ENCODE data around the gene NDUFS8.

NDUFS8 gene

GRCh38 chr11:68016904-68017817 lies 13.3 kb upstream of the NDUFS8 start:
- DNase-seq (ENCODE audit: insufficient read length, low spot score) (no peak), FAIRE-seq (no peak)
- TF ChIP-seq POU2F2 (IDR thresholded peaks at IDR 0.05; ENCODE audit: low read depth, low read length): no peak
- no peak for TF ChIP-seq SPI1 (IDR thresholded peaks at IDR 0.05; ENCODE audit: low read depth, low read length)
- no peak for TF ChIP-seq PAX5 (IDR thresholded peaks at IDR 0.05; ENCODE audit: insufficient read depth, low read length, severe bottlenecking)
- no peak for TF ChIP-seq TAF1 (IDR thresholded peaks at IDR 0.05; ENCODE audit: low read depth, low read length)
- TF ChIP-seq POLR2A (IDR thresholded peaks at IDR 0.05; ENCODE audit: low read depth, low read length): no peak
- no peak for TF ChIP-seq POLR2AphosphoS5 (IDR thresholded peaks at IDR 0.05; ENCODE audit: low read depth, low read length)

GRCh38 chr11:68017980-68018729 lies 12.3 kb upstream of the NDUFS8 start:
- no peak for FAIRE-seq
- no peak for DNase-seq (ENCODE audit: insufficient read length, low spot score)
- TF ChIP-seq POU2F2 (IDR thresholded peaks at IDR 0.05; ENCODE audit: low read depth, low read length): no peak
- no peak for TF ChIP-seq TAF1 (IDR thresholded peaks at IDR 0.05; ENCODE audit: low read depth, low read length)
- no peak for TF ChIP-seq POLR2AphosphoS5 (IDR thresholded peaks at IDR 0.05; ENCODE audit: low read depth, low read length)
- TF ChIP-seq PAX5 (IDR thresholded peaks at IDR 0.05; ENCODE audit: insufficient read depth, low read length, severe bottlenecking): no peak
- no peak for TF ChIP-seq POLR2A (IDR thresholded peaks at IDR 0.05; ENCODE audit: low read depth, low read length)
- TF ChIP-seq SPI1 (IDR thresholded peaks at IDR 0.05; ENCODE audit: low read depth, low read length): no peak

DNA sequence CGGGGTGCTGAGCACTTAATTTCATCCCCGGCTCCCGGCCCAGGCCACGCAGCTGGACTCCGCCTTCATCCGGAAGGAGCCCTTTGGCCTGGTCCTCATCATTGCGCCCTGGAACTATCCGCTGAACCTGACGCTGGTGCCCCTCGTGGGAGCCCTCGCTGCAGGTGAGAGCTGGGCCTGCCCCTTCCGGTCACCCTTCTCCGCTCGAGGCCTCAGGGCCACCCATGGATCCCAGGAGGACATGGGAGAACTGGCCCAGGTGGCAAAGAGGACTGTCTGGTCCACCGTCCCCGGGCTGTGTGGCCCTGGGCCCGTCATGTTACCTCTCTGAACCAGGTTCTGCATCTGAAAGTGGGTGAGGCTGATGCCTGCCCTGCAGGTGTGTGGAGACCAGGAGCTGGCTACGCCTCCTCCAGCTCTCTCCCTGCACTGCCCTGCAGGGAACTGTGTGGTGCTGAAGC lies 11.7 kb upstream of the NDUFS8 start:
- DNase-seq (ENCODE audit: insufficient read length, low spot score) (no peak), FAIRE-seq (no peak)
- TF ChIP-seq SPI1 (IDR thresholded peaks at IDR 0.05; ENCODE audit: low read depth, low read length) (no peak), POLR2AphosphoS5 (IDR thresholded peaks at IDR 0.05; ENCODE audit: low read depth, low read length) (no peak), TAF1 (IDR thresholded peaks at IDR 0.05; ENCODE audit: low read depth, low read length) (no peak)

DNA sequence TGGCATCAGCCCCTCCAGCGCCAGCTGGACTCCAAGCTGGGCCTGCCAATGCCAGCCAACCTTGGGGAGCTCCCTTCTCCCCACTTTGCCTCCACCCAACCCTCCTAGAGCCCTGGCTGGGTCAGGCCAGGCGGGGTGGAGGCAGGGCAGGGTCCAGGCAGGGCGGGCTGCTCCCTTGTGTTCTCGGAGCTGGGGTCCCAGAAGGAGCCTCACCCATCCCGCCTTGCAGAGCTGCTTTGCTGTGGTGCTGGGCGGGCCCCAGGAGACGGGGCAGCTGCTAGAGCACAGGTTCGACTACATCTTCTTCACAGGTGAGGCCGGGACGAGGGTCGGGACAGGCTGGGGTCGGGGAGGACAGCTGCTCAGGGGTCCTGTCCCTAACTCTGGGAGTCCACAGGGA lies 11.0 kb upstream of the NDUFS8 start:
- TF ChIP-seq POLR2AphosphoS5 (IDR thresholded peaks at IDR 0.05; ENCODE audit: low read depth, low read length) (no peak), SPI1 (IDR thresholded peaks at IDR 0.05; ENCODE audit: low read depth, low read length) (no peak), TAF1 (IDR thresholded peaks at IDR 0.05; ENCODE audit: low read depth, low read length) (no peak), POLR2A (IDR thresholded peaks at IDR 0.05; ENCODE audit: low read depth, low read length) (no peak), POU2F2 (IDR thresholded peaks at IDR 0.05; ENCODE audit: low read depth, low read length) (no peak), PAX5 (IDR thresholded peaks at IDR 0.05; ENCODE audit: insufficient read depth, low read length, severe bottlenecking) (no peak)
- DNase-seq (ENCODE audit: insufficient read length, low spot score) (no peak), FAIRE-seq (no peak)

- DNase-seq (ENCODE audit: insufficient read length, low spot score): no peak
Observed at GRCh38 chr11:68020575-68020974, 9.9 kb upstream of the NDUFS8 start.

DNA sequence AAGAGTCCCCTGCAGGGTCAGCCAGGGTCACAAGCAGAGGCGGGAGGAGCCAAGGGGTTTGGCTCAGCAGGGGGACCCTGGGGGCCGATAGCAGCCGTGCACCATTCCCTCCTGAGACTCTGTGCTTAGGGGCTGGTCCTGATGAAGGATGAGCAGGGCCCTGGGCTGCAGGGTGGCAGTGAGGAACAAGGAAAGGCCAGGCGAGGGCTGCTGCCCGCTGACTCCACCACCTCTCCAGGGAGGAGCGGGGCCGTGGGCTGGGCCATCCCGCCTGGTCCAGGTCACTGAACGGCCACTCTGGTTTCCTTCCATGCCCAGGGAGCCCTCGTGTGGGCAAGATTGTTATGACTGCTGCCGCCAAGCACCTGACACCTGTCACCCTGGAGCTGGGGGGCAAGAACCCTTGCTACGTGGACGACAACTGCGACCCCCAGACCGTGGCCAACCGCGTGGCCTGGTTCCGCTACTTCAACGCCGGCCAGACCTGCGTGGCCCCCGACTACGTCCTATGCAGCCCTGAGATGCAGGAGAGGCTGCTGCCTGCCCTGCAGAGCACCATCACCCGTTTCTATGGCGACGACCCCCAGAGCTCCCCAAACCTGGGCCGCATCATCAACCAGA lies 9.2 kb upstream of the NDUFS8 start:
- TF ChIP-seq POLR2AphosphoS5 (IDR thresholded peaks at IDR 0.05; ENCODE audit: low read depth, low read length): no peak
- no peak for TF ChIP-seq POLR2A (IDR thresholded peaks at IDR 0.05; ENCODE audit: low read depth, low read length)
- FAIRE-seq (no peak), DNase-seq (ENCODE audit: insufficient read length, low spot score) (no peak)

More at GRCh38 chr11:68020575-68020974, 9.9 kb upstream of the NDUFS8 start:
- no peak for FAIRE-seq
- TF ChIP-seq SPI1 (IDR thresholded peaks at IDR 0.05; ENCODE audit: low read depth, low read length): no peak

DNA sequence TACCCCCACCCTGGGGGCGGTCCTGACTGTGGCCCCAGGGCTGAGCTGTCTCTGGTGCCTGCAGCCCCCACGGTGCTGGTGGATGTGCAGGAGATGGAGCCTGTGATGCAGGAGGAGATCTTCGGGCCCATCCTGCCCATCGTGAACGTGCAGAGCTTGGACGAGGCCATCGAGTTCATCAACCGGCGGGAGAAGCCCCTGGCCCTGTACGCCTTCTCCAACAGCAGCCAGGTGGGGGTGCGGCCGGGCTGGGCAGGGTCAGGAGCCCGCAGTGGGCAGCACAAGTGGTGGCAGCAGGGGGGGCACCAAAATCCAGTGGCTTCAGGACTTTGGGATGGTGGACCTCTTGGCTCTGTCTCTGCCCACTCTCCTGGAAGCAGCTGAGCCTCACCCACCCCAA lies 8.0 kb upstream of the NDUFS8 start:
- no peak for TF ChIP-seq SPI1 (IDR thresholded peaks at IDR 0.05; ENCODE audit: low read depth, low read length)
- DNase-seq (ENCODE audit: insufficient read length, low spot score): no peak
- no peak for FAIRE-seq

DNA sequence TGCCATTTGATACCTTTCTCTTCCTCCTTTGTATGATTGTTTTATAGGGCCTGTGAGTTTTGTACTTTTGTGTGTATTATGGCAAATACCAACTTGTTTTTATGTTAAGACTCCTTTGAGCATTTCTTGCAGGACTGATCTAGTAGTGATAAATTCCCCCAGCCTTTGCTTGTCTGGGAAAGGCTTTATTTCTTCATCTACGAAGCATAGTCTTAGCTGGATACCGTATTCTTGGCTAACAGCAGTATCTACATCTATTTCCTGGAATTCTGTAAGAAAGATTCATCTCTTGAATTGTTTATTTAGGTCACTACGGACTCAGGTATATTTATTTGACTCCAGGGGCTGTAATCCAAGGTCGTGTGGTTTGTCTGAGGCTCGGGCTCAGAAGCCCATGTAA lies 6.0 kb upstream of the NDUFS8 start:
- FAIRE-seq (no peak), DNase-seq (ENCODE audit: insufficient read length, low spot score) (no peak)
- TF ChIP-seq POLR2A (IDR thresholded peaks at IDR 0.05; ENCODE audit: low read depth, low read length) (no peak), POU2F2 (IDR thresholded peaks at IDR 0.05; ENCODE audit: low read depth, low read length) (no peak), SPI1 (IDR thresholded peaks at IDR 0.05; ENCODE audit: low read depth, low read length) (no peak), POLR2AphosphoS5 (IDR thresholded peaks at IDR 0.05; ENCODE audit: low read depth, low read length) (no peak), TAF1 (IDR thresholded peaks at IDR 0.05; ENCODE audit: low read depth, low read length) (no peak)

GRCh38 chr11:68025047-68025446 lies 5.4 kb upstream of the NDUFS8 start:
- DNase-seq (ENCODE audit: insufficient read length, low spot score) (no peak), FAIRE-seq (peak; percentile 16)
- TF ChIP-seq SPI1 (IDR thresholded peaks at IDR 0.05; ENCODE audit: low read depth, low read length): no peak
- TF ChIP-seq TAF1 (IDR thresholded peaks at IDR 0.05; ENCODE audit: low read depth, low read length): no peak
- TF ChIP-seq POLR2A (IDR thresholded peaks at IDR 0.05; ENCODE audit: low read depth, low read length): no peak
- no peak for TF ChIP-seq PAX5 (IDR thresholded peaks at IDR 0.05; ENCODE audit: insufficient read depth, low read length, severe bottlenecking)
- TF ChIP-seq POU2F2 (IDR thresholded peaks at IDR 0.05; ENCODE audit: low read depth, low read length): no peak
- no peak for TF ChIP-seq POLR2AphosphoS5 (IDR thresholded peaks at IDR 0.05; ENCODE audit: low read depth, low read length)
